Ramos (cell line): ENCODE data around the gene SALL3.

ENCODE experiments used
- in situ Hi-C: fragments of 300-500 bp; cut with MboI; formaldehyde crosslinking; loops from one replicate; pipeline ENCODE4 v1.14.3; 2022; ENCODE audit warnings: low sequenced_read_pairs; ENCODE audit not compliant: unreplicated experiment

SALL3 gene

GRCh38 chr18:78979056-78979729, 425 bp upstream of the SALL3 start:
- in situ Hi-C loops: no loop called here

- in situ Hi-C loops: no loop called here
Measured at GRCh38 chr18:78980279-78980771, 707 bp downstream of the SALL3 start.

- in situ Hi-C loops: no loop called here
Measured at GRCh38 chr18:78980777-78981380, 1.3 kb downstream of the SALL3 start.

GRCh38 chr18:78981394-78981831, 1.8 kb downstream of the SALL3 start:
- in situ Hi-C loops: no loop called here

- in situ Hi-C loops: no loop called here
Measured at GRCh38 chr18:78981989-78982620, 2.5 kb downstream of the SALL3 start.

GRCh38 chr18:78983512-78983911, 3.9 kb downstream of the SALL3 start:
- in situ Hi-C loops: no loop called here

GRCh38 chr18:78984941-78985784, 5.5 kb downstream of the SALL3 start:
- in situ Hi-C loops: no loop called here

GRCh38 chr18:78986018-78986481, 6.4 kb downstream of the SALL3 start:
- in situ Hi-C loops: no loop called here

GRCh38 chr18:78991446-78991845, 11.8 kb downstream of the SALL3 start:
- in situ Hi-C loops: no loop called here

GRCh38 chr18:78992041-78993011, 12.7 kb downstream of the SALL3 start:
- in situ Hi-C loops: no loop called here

- in situ Hi-C loops: no loop called here
Measured at GRCh38 chr18:78993014-78993926, 13.7 kb downstream of the SALL3 start.

GRCh38 chr18:78994000-78994399, 14.4 kb downstream of the SALL3 start:
- in situ Hi-C loops: no loop called here

GRCh38 chr18:78994531-78994930, 14.9 kb downstream of the SALL3 start:
- in situ Hi-C loops: no loop called here

GRCh38 chr18:78994977-78995582, 15.5 kb downstream of the SALL3 start:
- in situ Hi-C loops: no loop called here

- in situ Hi-C loops: no loop called here
Measured at GRCh38 chr18:78995740-78996395, 16.2 kb downstream of the SALL3 start.

GRCh38 chr18:78996741-78997490, 17.3 kb downstream of the SALL3 start:
- in situ Hi-C loops: no loop called here
